K562 (cell line): Measurements from ENCODE around the gene TTC22. TPM values are rescaled to one million over a fixed set of nuclear protein-coding genes. Genes with fewer than 3 reads are reported as not detected.

Experiments
- BRCA1 ChIP-seq, 2 experiments: fragments of 450-650 bp in 1 of 2; sonication (generic) in 1 of 2; formaldehyde crosslinking in 1 of 2; IDR thresholded peaks; 2 replicates each; pipeline versions ENCODE4 v1.5.0 to v1.6.1; 2017 to 2020; ENCODE audit warnings: mild to moderate bottlenecking in 1 of 2, missing genetic modification reagents in 1 of 2
- CEBPG ChIP-seq, 3 experiments: fragments of 200-800 bp in 1 of 3; sonication (Bioruptor generic) in 1 of 3; sonication (generic) in 1 of 3; formaldehyde crosslinking in 1 of 3; IDR thresholded peaks in 2 of 3; conservative IDR thresholded peaks in 1 of 3; 2 replicates each; pipeline versions ENCODE4 v1.6.1 to v1.8.0; 2016 to 2022; ENCODE audit warnings: missing compliant biosample characterization in 2 of 3, missing genetic modification characterization in 2 of 3, mild to moderate bottlenecking in 1 of 3, missing genetic modification reagents in 1 of 3
- CTBP1 ChIP-seq: fragments of 450-650 bp; IDR thresholded peaks from 2 replicates; pipeline ENCODE4 v1.6.1; 2016; ENCODE audit warnings: borderline replicate concordance
- GABPB1 ChIP-seq: sonication (generic); formaldehyde crosslinking; IDR thresholded peaks from 2 replicates; pipeline ENCODE4 v1.8.0; 2022; ENCODE audit warnings: mild to moderate bottlenecking, missing genetic modification reagents
- JUND ChIP-seq, 2 experiments: IDR thresholded peaks; 2 replicates in 1 of 2; 3 replicates in 1 of 2; pipeline ENCODE4 v1.6.1; 2011; ENCODE audit warnings: borderline replicate concordance in 2 of 2, low read depth in 2 of 2, low read length in 2 of 2, improper control_type of control experiment in 1 of 2, missing biosample characterization in 1 of 2, missing genetic modification characterization in 1 of 2, missing genetic modification reagents in 1 of 2
- MAFG ChIP-seq: fragments of 450-650 bp; conservative IDR thresholded peaks from 2 replicates; pipeline ENCODE4 v1.6.1; 2016; ENCODE audit warnings: missing genetic modification characterization, missing compliant biosample characterization
- NCOA2 ChIP-seq, 2 experiments: fragments of 450-650 bp; IDR thresholded peaks; 2 replicates each; pipeline ENCODE4 v1.6.1; 2018; ENCODE audit warnings: mild to moderate bottlenecking in 2 of 2, moderate library complexity in 1 of 2; ENCODE audit not compliant: partially characterized antibody in 2 of 2
- RBM25 ChIP-seq: fragments of 200-400 bp; formaldehyde crosslinking; IDR thresholded peaks from 2 replicates; pipeline ENCODE4 v1.6.1; 2018; ENCODE audit warnings: low read length, low read depth, moderate library complexity; ENCODE audit not compliant: severe bottlenecking
- RFX7 ChIP-seq: fragments of 250-450 bp; sonication (Bioruptor Pico); IDR thresholded peaks from 2 replicates; pipeline ENCODE4 v1.5.1; 2021; ENCODE audit warnings: mild to moderate bottlenecking
- SIN3B ChIP-seq: fragments of 450-650 bp; IDR thresholded peaks from 2 replicates; pipeline ENCODE4 v1.6.1; 2017; ENCODE audit warnings: low read depth, mild to moderate bottlenecking, moderate library complexity
- SMARCE1 ChIP-seq: fragments of 450-650 bp; IDR thresholded peaks from 2 replicates; pipeline ENCODE4 v1.7.1; 2016; ENCODE audit warnings: mild to moderate bottlenecking
- SMC3 ChIP-seq: conservative IDR thresholded peaks from 2 replicates; pipeline ENCODE4 v1.6.1; 2011; ENCODE audit warnings: low read depth, low read length, improper control_type of control experiment; ENCODE audit not compliant: insufficient read depth
- THRAP3 ChIP-seq: fragments of 450-650 bp; IDR thresholded peaks from 2 replicates; pipeline ENCODE4 v1.6.1; 2016; ENCODE audit warnings: mild to moderate bottlenecking, inconsistent platforms, borderline replicate concordance
- TRIM24 ChIP-seq, 2 experiments: fragments of 450-650 bp; IDR thresholded peaks; 2 replicates each; pipeline ENCODE4 v1.6.1; 2016
- XRCC4 ChIP-seq: IDR thresholded peaks from one replicate; pipeline ENCODE4 v1.6.1; 2011; ENCODE audit not compliant: insufficient read depth, insufficient read length; ENCODE audit errors: extremely low read depth
- ZKSCAN1 ChIP-seq: fragments of 150-350 bp; IDR thresholded peaks from 2 replicates; pipeline ENCODE4 v1.6.1; 2016; ENCODE audit warnings: low read depth, low read length
- polyA plus RNA-seq, 8 experiments: library from polyadenylated mRNA; depleted of rRNA in 4 of 8; stranded (reverse) in 5 of 8; unstranded in 3 of 8; fragments of >200 nt; fragmentation: Nextera tagmentation in 2 of 8; fragmentation: Illumina TruSeq in 1 of 8; extraction: Ambion mirVana in 2 of 8; extraction: Trizol in 1 of 8; gene quantifications; 2 replicates each; pipeline versions ENCODE4 v1.2.1 to v1.2.3, GENCODE V29; 2011 to 2014; ENCODE audit warnings: inconsistent platforms in 1 of 8, missing spikeins in 1 of 8
- total RNA-seq, 7 experiments: library from RNA; depleted of rRNA in 6 of 7; stranded (reverse); fragments of >200 nt in 6 of 7; fragmentation: Illumina TruSeq in 2 of 7; extraction: Trizol in 2 of 7; gene quantifications; 2 replicates each; pipeline versions ENCODE4 v1.2.1 to v1.2.3, GENCODE V29; 2011 to 2021; ENCODE audit warnings: low replicate concordance in 1 of 7
- TF ChIP-seq, protein P1 (sequence below), 2 experiments: fragments of 450-650 bp; IDR thresholded peaks; 2 replicates each; pipeline ENCODE4 v1.6.1; 2016
- TF ChIP-seq, protein P2 (sequence below): sonication (generic); formaldehyde crosslinking; IDR thresholded peaks from 2 replicates; pipeline ENCODE4 v1.8.1; 2023; ENCODE audit warnings: mild to moderate bottlenecking, missing genetic modification reagents
- TF ChIP-seq, protein P3 (sequence below), 2 experiments: fragments of 450-650 bp in 1 of 2; IDR thresholded peaks; 2 replicates each; pipeline ENCODE4 v1.6.1; 2011 to 2017; ENCODE audit warnings: low read depth in 2 of 2, antibody characterized with exemption in 1 of 2, borderline replicate concordance in 1 of 2, low read length in 1 of 2, mild to moderate bottlenecking in 1 of 2, mixed read lengths in 1 of 2; ENCODE audit not compliant: control insufficient read depth in 1 of 2

Gene TTC22
- total and polyA plus RNA-seq, 9 of the 15 experiments (the other 6 are each of a cell fraction or from before 2014, with no cell fraction given): 0.07 TPM; not detected in 8

DNA sequence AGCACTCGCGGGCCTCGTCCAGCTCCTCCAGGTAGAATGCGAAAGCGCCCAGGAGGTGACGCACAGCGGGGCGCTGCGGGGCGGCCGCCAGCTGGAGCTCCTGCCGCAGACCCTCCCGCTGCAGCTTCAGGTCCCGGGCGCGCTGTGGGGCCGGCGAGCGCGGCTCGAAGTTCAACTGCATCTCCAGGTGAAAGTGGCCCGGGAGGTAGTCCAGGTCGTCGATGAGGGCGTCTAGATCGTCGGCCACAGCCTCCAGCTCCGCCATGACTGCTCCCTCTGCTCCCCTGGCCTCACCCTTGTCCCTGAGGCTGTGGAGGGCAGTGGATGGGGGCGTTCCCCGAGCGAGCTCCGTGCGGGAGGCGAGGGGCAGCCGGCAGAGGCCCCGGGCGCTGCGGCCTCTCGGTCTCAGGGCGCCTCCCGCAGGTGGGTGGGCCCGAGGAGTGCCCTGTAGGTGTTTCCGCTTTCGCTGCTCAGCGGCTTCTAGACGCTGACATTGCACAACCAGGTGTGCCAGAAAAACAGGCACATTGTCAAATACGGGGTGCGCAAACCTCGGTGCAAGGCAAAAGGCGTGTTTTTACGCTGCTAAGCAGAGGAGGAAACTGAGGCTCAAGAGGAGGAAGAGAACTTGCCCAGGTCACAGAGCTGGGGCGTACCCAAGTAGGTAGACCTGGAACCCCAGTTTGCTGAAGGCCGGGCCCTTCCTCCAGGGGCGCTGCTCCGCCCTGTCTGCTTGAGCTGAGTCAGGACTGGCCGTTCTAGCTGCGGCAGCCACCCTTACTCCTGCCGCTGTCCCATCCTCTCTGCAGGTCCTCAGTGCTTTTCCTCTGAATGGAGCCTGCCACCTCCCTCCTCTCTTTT is at the start of gene TTC22 (continued):
- TF ChIP-seq, protein P1, sequence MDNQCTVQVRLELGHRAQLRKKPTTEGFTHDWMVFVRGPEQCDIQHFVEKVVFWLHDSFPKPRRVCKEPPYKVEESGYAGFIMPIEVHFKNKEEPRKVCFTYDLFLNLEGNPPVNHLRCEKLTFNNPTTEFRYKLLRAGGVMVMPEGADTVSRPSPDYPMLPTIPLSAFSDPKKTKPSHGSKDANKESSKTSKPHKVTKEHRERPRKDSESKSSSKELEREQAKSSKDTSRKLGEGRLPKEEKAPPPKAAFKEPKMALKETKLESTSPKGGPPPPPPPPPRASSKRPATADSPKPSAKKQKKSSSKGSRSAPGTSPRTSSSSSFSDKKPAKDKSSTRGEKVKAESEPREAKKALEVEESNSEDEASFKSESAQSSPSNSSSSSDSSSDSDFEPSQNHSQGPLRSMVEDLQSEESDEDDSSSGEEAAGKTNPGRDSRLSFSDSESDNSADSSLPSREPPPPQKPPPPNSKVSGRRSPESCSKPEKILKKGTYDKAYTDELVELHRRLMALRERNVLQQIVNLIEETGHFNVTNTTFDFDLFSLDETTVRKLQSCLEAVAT (IDR thresholded peaks at IDR 0.05): no peak
- TF ChIP-seq CTBP1: peak; percentile 72; the same call in 1 of the 2 replicates
- TF ChIP-seq, protein P2, sequence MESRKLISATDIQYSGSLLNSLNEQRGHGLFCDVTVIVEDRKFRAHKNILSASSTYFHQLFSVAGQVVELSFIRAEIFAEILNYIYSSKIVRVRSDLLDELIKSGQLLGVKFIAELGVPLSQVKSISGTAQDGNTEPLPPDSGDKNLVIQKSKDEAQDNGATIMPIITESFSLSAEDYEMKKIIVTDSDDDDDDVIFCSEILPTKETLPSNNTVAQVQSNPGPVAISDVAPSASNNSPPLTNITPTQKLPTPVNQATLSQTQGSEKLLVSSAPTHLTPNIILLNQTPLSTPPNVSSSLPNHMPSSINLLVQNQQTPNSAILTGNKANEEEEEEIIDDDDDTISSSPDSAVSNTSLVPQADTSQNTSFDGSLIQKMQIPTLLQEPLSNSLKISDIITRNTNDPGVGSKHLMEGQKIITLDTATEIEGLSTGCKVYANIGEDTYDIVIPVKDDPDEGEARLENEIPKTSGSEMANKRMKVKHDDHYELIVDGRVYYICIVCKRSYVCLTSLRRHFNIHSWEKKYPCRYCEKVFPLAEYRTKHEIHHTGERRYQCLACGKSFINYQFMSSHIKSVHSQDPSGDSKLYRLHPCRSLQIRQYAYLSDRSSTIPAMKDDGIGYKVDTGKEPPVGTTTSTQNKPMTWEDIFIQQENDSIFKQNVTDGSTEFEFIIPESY: 0 out of 2 replicates have a peak, but pooled peaks have one; percentile 3
- peak; percentile 74 for TF ChIP-seq MAFG (tag)
- TF ChIP-seq GABPB1: peak; percentile 37; the same call in 1 of the 2 replicates
- TF ChIP-seq SIN3B: no peak
- TF ChIP-seq SMARCE1: peak; percentile 60
- TF ChIP-seq XRCC4: no peak
- TF ChIP-seq THRAP3: no peak
- TF ChIP-seq ZKSCAN1: no peak
- TF ChIP-seq CEBPG (CRISPR knock-in tag; IDR thresholded peaks at IDR 0.05): peak; percentile 75
- TF ChIP-seq CEBPG (tag; conservative IDR thresholded peaks at IDR 0.05 in 1 of 2, IDR thresholded peaks at IDR 0.05 in 1 of 2): peak; percentile 65 to 88
- no peak for TF ChIP-seq BRCA1 (IDR thresholded peaks at IDR 0.05)
- TF ChIP-seq BRCA1 (CRISPR knock-in tag; IDR thresholded peaks at IDR 0.05): 0 out of 2 replicates have a peak, but pooled peaks have one; percentile 43
- no peak for TF ChIP-seq RBM25
- TF ChIP-seq TRIM24 (IDR thresholded peaks at IDR 0.05): no peak
- TF ChIP-seq, protein P3, sequence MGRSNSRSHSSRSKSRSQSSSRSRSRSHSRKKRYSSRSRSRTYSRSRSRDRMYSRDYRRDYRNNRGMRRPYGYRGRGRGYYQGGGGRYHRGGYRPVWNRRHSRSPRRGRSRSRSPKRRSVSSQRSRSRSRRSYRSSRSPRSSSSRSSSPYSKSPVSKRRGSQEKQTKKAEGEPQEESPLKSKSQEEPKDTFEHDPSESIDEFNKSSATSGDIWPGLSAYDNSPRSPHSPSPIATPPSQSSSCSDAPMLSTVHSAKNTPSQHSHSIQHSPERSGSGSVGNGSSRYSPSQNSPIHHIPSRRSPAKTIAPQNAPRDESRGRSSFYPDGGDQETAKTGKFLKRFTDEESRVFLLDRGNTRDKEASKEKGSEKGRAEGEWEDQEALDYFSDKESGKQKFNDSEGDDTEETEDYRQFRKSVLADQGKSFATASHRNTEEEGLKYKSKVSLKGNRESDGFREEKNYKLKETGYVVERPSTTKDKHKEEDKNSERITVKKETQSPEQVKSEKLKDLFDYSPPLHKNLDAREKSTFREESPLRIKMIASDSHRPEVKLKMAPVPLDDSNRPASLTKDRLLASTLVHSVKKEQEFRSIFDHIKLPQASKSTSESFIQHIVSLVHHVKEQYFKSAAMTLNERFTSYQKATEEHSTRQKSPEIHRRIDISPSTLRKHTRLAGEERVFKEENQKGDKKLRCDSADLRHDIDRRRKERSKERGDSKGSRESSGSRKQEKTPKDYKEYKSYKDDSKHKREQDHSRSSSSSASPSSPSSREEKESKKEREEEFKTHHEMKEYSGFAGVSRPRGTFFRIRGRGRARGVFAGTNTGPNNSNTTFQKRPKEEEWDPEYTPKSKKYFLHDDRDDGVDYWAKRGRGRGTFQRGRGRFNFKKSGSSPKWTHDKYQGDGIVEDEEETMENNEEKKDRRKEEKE (IDR thresholded peaks at IDR 0.05; ENCODE audit: borderline replicate concordance in 1 of 2, control insufficient read depth in 1 of 2, low read depth in 2 of 2, low read length in 1 of 2): no peak
- no peak for TF ChIP-seq SMC3
- no peak for TF ChIP-seq NCOA2 (IDR thresholded peaks at IDR 0.05; ENCODE audit: partially characterized antibody in 2 of 2)
- TF ChIP-seq RFX7: no peak
- TF ChIP-seq JUND (IDR thresholded peaks at IDR 0.05; ENCODE audit: borderline replicate concordance, low read depth, low read length): 0 out of 2 replicates have a peak, but pooled peaks have one; percentile 11
- peak; percentile 47; the same call in 2 of the 3 replicates for TF ChIP-seq JUND (tag; IDR thresholded peaks at IDR 0.05; ENCODE audit: borderline replicate concordance, low read depth, low read length)
